Activated naive CD4-positive, alpha-beta T cell (primary cell): ENCODE results near the gene ABCC3.

Experiments used
- DNase-seq, 4 experiments: peaks; one replicate each; lab custom pipeline; 2025; lab: John Stamatoyannopoulos, UW

The ABCC3 gene

GRCh38 chr17:50737118-50737698 lies 102.5 kb downstream of the ABCC3 start:
- DNase-seq: no peak

- no peak for DNase-seq
Measured at GRCh38 chr17:50739098-50739497, 104.4 kb downstream of the ABCC3 start.
